Body of pancreas (tissue), 4 donors: ENCODE measurements around the gene CEP164.

ENCODE experiments used
- CTCF ChIP-seq, 7 experiments: fragments of 450-650 bp in 4 of 7; fragments of 200-600 bp in 3 of 7; sonication (generic) in 3 of 7; IDR thresholded peaks; one replicate each; pipeline ENCODE4 v1.5.1; 2016 to 2019; ENCODE audit warnings: antibody characterized with exemption in 7 of 7
- POLR2A ChIP-seq, 3 donors: fragments of 450-650 bp; IDR thresholded peaks; one replicate each; pipeline ENCODE4 v1.6.1; 2016; ENCODE audit warnings: antibody characterized with exemption in 3 of 3, mild to moderate bottlenecking in 2 of 3

GRCh38 chr11:117428856-117429229 lies 101.2 kb downstream of the CEP164 start:
- TF ChIP-seq POLR2A (IDR thresholded peaks at IDR 0.05): no peak
- no peak for TF ChIP-seq CTCF (IDR thresholded peaks at IDR 0.05)
